ENCODE data around the gene MAPK4.

The MAPK4 gene

DNA sequence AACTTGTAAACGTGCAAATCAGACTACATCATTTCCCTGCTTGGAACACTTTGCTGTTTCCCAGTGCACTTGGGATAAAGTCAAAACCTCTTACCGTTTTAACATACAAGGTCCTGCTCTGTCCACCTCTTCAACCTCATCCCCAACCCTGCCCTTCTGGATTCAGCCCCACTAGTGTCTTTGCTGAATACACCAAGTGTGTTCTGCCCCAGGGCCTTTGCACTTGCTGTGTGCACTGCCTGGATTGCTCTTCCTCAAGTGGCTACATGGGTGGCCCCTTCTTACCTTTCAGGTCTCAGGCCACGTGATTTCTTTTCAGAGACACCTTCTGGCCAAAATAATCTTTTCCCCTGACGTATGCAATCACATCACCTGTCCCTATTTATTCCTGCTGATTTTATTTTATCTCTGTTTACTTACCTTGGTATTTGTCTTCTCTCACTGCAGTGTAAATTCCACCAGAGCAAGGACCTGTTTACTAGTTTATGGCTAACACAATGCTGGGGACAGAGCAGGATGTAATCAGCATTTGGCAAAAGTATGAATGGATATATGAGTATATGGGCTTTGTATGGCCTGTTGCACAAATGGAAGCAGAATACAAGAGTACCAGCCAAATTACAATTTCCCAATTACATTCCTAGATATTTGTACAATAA lies 63.9 kb downstream of the MAPK4 start:
- DNase-seq (ENCODE audit: insufficient read length, low spot score) (no peak), FAIRE-seq (no peak)
- TF ChIP-seq POLR2A (IDR thresholded peaks at IDR 0.05; ENCODE audit: low read depth, low read length): no peak

DNA sequence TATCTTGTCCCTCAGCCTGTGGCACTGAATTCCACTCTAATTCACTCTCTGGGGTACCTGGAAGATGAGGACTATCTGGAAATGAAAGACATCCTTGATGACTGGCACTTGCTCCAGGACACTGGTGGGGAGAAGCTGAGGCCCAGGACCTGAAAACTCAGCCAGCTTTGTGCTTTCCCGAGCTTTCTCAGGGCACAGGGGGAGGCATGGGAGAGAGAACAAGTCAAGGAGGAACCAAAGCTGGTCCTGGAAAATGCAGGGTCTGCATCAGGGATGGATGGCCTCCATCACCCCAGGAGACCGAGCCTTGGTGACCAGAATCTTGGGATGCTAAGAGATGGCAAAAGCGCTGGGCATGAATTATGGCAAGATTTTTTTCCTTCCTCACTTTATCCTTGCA lies 65.1 kb downstream of the MAPK4 start:
- DNase-seq (ENCODE audit: insufficient read length, low spot score): no peak
- no peak for TF ChIP-seq POLR2A (IDR thresholded peaks at IDR 0.05; ENCODE audit: low read depth, low read length)
- FAIRE-seq: no peak

DNA sequence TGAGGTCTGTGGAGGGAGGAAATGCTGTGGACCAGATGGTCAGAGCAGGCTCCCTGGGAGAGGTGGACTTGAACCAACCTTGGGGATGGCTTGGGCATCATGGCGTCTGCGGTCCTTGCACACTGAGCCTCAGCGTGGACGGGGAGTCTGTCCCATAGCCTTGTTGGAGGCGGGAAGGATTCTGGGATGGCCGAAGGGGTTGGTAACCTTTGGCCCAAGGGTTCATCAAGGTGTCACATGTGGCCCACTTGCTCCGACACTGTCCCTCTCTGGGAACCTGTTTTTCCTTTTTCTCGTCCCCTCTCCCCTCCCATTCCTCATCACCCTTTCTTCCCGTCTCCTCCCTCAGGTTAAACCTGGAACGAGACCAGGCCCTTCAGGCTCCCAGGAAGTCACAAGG lies 66.4 kb downstream of the MAPK4 start:
- DNase-seq (ENCODE audit: insufficient read length, low spot score) (no peak), FAIRE-seq (no peak)
- no peak for TF ChIP-seq POLR2A (IDR thresholded peaks at IDR 0.05; ENCODE audit: low read depth, low read length)

DNA sequence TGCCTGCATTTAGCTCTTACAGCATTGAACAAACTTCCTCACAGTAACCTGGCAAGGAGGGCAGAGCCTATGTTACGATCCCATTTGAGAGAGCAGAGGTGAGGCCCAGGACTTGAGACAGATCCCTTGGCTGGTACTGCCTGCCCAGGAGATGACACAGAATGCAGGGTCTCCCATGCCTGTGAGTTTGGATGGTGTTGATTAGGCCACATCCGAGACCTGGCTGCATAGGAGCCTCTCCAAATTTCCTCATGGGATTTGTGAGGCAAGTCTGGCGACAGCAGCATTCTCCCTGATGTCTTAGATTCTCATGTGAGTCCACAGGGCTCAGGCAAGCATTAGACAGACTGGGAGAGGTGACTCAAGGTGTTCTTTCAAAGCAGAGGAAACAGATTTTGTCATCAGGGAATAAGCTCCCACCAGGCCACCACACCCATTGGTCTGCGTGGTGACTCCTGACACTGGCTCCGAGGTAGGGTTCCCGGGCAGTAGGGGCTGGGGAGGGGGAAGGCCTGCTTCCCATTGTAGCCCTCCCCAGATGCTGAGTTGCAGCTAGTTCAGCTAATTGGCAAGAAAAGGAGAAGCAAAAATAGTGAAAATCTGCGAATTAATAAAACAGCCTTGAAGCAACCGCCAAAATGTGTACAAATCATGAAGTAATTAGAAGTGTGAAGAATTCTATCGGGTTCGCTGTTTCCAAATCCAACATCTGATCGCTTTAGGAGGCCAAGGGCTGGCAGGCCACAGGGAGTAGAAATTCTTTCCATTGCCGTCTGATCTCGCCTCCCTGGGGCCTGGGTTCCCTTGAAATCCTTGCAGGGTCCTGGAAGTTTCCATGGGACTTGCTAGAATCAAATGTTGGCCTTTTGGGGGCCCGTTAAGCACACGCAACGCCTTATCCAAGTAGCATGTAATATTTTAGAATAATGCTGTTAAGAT lies 68.0 kb downstream of the MAPK4 start:
- TF ChIP-seq POLR2A (IDR thresholded peaks at IDR 0.05; ENCODE audit: low read depth, low read length): no peak
- DNase-seq (ENCODE audit: insufficient read length, low spot score): no peak
- FAIRE-seq: no peak

DNA sequence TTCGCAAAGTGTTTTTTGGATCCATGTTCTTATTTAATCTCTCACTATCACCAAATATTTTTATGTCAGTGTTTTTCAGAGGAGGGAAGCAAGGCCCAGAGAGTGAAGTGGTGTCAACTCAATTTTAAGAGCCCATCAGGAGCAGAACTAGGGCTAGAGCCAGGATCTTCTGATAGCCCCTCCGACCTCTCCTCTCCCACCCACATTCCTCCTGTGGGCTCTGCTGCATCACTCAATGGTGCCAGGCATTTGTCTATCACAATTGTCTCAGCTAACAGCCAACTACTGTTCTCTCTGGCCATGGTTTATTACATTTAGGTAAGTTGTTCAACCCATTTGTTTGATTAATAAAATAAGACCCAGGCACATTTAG lies 68.6 kb downstream of the MAPK4 start:
- DNase-seq (ENCODE audit: insufficient read length, low spot score) (no peak), FAIRE-seq (no peak)
- TF ChIP-seq POLR2A (IDR thresholded peaks at IDR 0.05; ENCODE audit: low read depth, low read length): no peak

DNA sequence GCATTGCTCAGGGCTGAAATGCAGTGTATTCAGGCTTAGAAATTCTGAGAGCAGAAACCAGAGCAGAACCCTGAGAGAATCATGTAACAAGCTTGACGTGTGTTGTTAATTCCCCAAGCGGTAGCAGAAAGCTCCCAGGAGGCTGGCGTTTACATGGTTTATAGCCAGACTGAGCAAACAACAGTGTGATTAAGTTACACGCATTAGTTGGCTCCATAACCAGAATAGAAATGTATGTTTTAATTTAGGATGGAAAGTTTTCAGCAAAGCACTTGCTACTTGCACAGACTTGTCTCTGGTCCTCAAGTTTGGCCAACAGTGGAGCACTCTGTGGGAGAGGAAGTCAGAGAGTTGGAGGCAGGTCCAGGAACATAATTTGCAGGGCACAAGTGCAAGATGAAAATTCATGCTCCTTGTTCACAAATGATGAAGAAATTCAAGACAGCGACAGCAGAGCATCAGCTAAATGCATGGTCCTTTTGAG lies 69.3 kb downstream of the MAPK4 start:
- FAIRE-seq (no peak), DNase-seq (ENCODE audit: insufficient read length, low spot score) (no peak)
- TF ChIP-seq POLR2A (IDR thresholded peaks at IDR 0.05; ENCODE audit: low read depth, low read length): no peak

DNA sequence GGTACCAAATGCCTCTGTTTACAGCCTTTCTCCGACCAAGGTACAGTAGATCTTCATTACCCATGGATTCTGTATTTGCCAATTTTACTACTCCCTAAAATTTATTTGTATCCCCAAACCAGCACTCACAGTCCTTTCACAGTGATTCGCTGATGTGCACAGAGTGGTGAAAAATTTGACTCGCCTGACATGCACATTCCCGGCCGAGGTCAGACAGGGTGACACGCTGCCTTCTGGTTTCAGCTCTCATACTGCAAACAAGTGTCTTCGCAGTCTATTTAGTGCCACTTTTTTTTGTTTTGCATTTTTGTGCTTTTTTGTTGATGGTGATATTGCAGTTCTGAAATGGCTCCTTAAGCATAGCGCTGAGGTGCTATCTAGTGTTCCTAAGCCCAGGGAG lies 71.0 kb downstream of the MAPK4 start:
- TF ChIP-seq POLR2A (IDR thresholded peaks at IDR 0.05; ENCODE audit: low read depth, low read length): no peak
- DNase-seq (ENCODE audit: insufficient read length, low spot score) (no peak), FAIRE-seq (no peak)

DNA sequence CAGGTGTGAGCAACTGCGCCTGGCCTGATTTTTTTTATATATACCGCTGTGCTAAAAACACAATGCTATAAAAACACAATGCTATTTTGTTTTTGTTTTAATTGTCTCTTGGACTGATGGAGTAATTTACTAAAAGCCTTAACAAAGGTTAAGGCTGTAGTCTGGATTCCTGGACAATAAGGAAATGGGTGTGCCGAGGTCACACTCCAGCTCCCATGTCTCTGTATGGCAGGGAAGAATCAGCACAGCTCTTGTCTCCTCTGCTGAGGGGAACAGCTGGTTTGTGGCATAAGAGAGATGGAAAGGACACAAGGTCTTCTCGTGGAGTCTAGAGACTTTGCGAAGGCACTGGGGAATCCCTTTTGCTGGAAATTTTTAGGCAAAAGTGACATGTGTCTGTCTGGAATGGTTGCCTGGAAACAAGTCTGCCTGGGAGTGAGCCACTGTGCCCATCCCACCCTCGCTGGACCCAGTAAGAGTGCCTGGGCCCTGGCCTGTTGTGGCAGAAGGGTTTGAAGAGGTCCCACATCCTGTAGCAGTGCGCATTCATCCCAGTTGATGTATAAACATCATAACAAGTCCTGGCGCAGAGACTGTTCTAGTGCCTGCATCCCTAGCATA lies 73.1 kb downstream of the MAPK4 start:
- no peak for TF ChIP-seq POLR2A (IDR thresholded peaks at IDR 0.05; ENCODE audit: low read depth, low read length)
- no peak for DNase-seq (ENCODE audit: insufficient read length, low spot score)
- no peak for FAIRE-seq

DNA sequence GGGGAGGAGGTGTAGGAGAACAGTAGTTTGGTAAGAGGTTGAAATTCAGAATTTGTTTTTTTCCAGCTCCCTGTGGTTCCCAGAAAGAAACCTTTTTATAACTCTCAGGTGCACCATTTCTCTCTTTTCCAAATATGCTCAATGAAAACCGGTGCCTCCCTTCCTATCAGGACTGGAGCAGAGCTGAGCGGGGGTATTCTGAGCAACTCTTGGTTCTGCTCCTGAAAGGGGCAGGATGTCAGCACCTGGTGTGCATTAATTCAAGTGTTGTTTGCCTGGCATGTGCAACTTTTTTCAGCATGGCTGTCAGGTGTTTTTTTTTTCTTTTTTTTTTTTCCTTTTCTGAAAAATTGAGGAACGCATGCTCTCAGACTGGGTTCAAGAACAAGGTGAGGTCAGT lies 74.1 kb downstream of the MAPK4 start:
- no peak for FAIRE-seq
- no peak for DNase-seq (ENCODE audit: insufficient read length, low spot score)
- no peak for TF ChIP-seq POLR2A (IDR thresholded peaks at IDR 0.05; ENCODE audit: low read depth, low read length)

DNA sequence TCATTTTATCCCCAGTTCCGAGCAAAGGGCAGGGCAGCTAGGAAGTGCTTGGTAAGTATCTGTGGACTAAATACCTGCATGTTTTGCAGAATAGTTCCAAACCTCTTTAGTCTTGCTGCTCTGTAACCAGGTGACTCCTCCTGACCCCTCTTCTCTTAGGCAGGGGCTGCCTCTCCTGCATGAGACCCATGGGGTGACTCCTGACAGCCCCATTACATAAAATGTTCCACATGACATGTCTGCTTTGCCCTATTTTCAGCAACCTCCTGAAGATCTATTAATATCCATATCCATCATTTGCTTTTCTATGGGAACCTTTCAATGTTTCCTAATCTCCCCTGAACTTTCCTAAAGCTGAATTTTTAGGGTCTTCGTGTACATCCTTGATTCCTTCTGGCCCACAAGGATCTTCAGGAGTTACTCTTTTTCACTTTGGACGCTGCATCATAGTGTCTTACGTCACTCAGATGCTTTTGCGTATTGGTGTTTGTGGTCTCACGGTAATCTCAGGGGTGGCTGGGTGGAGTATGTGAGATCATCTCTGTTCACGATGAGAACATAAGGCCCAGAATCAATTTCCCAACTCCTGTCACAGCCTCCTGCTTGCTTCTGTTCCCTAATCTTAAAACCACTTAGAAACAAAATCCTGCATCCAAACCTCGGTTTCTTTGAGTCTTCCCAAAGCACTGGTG lies 76.6 kb downstream of the MAPK4 start:
- FAIRE-seq (no peak), DNase-seq (ENCODE audit: insufficient read length, low spot score) (no peak)
- no peak for TF ChIP-seq POLR2A (IDR thresholded peaks at IDR 0.05; ENCODE audit: low read depth, low read length)

DNA sequence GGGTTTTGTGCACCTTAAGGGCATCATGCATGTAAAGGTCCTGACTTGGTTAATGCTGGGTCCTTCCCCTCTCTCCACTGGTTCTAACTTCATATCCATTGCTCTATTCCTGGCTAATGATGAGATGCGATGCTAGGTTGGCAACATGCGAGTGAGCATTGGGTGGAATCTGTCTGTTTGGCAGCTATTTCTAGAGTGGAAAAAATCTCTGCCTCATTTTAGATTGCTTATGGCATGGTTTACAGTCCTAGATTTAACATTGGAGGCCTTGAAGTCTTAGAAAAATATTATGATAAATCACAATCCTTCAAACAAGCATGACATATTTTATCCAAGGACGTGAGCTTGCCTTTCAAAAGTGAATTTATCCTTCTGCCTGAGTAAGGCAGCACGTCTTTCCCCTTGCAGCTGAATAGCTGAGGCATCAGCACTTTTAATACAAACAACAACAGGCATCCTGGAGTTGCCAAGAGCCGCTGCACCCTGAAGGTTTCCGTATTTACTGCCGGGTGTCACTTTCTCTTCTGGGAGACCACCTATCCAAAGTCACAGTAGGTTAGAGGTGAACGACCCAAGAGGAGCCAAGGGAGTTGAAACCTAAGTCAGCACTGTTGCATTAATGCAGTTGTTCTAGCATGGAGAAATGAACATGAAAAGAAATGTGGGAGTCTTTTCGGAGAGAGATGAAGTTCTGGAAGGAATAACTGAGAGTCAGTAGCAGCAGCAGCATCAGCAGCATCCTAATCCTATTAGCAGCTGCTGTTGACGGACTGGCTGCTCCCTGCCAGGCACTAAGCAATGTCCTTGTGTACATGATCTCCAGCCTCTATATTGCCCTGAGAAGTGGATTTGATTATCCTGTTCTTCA lies 78.4 kb downstream of the MAPK4 start:
- DNase-seq (ENCODE audit: insufficient read length, low spot score): no peak
- TF ChIP-seq POLR2A (IDR thresholded peaks at IDR 0.05; ENCODE audit: low read depth, low read length): no peak
- FAIRE-seq: no peak

DNA sequence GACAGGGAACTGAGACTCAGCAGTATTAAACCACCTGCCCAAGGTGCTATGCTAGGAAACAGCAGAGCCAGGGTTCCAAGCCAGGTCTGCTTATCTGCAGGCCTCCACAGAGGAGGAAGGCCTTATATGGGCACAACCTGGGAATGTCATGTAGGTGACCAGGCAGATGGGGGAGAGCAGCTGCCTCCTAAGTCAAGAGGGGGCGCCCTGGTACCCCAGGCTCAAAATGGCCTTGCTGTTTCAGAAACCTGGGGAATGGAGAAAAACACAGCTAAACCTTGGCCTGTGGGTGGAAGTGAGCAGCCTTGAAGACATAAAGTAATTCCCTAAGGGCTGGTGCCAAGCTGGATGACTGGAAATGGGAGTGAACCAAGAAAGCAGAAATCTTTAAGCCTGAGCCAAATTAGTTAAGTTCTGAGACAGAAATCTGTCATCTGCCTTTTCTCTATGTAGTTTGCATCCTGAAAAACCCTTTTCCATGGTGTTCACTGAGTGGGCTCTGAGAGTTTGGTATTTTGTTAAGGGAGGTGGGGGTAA lies 79.1 kb downstream of the MAPK4 start:
- FAIRE-seq (no peak), DNase-seq (ENCODE audit: insufficient read length, low spot score) (no peak)
- no peak for TF ChIP-seq POLR2A (IDR thresholded peaks at IDR 0.05; ENCODE audit: low read depth, low read length)

DNA sequence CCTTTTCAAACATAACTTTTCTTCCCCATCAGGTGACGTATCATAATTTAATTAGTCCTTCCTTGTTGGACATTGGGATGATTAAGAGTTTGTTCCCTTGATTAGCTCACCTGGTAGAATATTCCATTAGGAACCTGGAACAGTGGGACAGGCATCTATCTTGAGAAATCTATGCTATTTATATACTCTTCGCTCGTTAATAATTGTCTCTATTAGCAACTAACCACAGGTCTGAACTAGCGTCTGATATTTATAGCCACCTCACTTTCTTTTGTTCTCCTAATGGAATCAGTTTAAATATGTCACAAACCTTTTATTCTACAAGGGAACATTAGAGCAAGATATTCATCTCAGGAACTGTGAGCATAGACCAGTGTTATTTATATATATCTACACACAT lies 79.8 kb downstream of the MAPK4 start:
- FAIRE-seq: no peak
- TF ChIP-seq POLR2A (IDR thresholded peaks at IDR 0.05; ENCODE audit: low read depth, low read length): no peak

More for the DNA sequence above, 79.8 kb downstream of the MAPK4 start:
- no peak for DNase-seq (ENCODE audit: insufficient read length, low spot score)

Measured in H54 (cell line).